22Rv1 (cell line): ENCODE results near the gene NCS1.

Experiments
- CTCF ChIP-seq: fragments of 450-650 bp; IDR thresholded peaks from 2 replicates; pipeline ENCODE4 v1.5.1; 2017; ENCODE audit warnings: mild to moderate bottlenecking
- ZFX ChIP-seq: fragments of 450-650 bp; IDR thresholded peaks from 2 replicates; pipeline ENCODE4 v1.6.1; 2017; ENCODE audit warnings: antibody characterized with exemption, borderline replicate concordance

GRCh38 chr9:130155647-130156046 lies 16.6 kb upstream of the NCS1 start:
- TF ChIP-seq ZFX: no peak
- TF ChIP-seq CTCF: no peak
